IMR-90 (cell line): Measurements from ENCODE around the gene ZNF862. TPM values are rescaled to one million over a fixed set of nuclear protein-coding genes. Genes with fewer than 3 reads are reported as not detected.

Source experiments
- ATAC-seq: fragments of 200-7000 bp; cut with Tn5 transposase; 2 replicates; pipeline ENCODE4 v1.9.1; 2020; ENCODE audit warnings: low read depth, mild to moderate bottlenecking, moderate library complexity
- BruUV-seq: library from RNA; stranded (reverse); fragments of 400-500 nt; replicated peaks from 2 replicates; lab custom pipeline; 2021; lab: Mats Ljungman, UMichigan
- CTCF ChIA-PET: fragments of 300-600 bp; formaldehyde crosslinking; extraction: SDS; loops from one replicate; lab custom pipeline; 2021; ENCODE audit warnings: antibody characterized with exemption; lab: Yijun Ruan, JAX
- POLR2A ChIA-PET: fragments of 300-600 bp; sonication (Branson Sonifier 250); formaldehyde crosslinking; loops from one replicate; lab custom pipeline; 2022; ENCODE audit warnings: antibody characterized with exemption; ENCODE audit not compliant: unreplicated experiment; lab: Charles Lee
- DNase-seq: peaks from one replicate; pipeline ENCODE4 v3.0.0; 2013
- H2AFZ ChIP-seq: replicated peaks from 2 replicates; pipeline ENCODE3; 2013; ENCODE audit warnings: low read length, mild to moderate bottlenecking; ENCODE audit not compliant: poor library complexity
- H2AK5ac ChIP-seq: 2 replicates; pipeline ENCODE4 v1.6.1; 2013; ENCODE audit warnings: low read depth, low read length, inconsistent platforms
- H2AK9ac ChIP-seq: replicated peaks from 2 replicates; pipeline ENCODE3; 2013; ENCODE audit warnings: mild to moderate bottlenecking, low read depth, low read length, moderate library complexity; ENCODE audit not compliant: poor library complexity
- H2BK120ac ChIP-seq: 2 replicates; pipeline ENCODE4 v1.6.1; 2013; ENCODE audit warnings: low read depth, low read length, inconsistent platforms
- H2BK15ac ChIP-seq: 3 replicates; pipeline ENCODE4 v1.6.1; 2013; ENCODE audit warnings: low read depth, low read length, inconsistent platforms
- H2BK20ac ChIP-seq: 2 replicates; pipeline ENCODE4 v1.6.1; 2013; ENCODE audit warnings: low read depth, mild to moderate bottlenecking, inconsistent platforms, low read length, moderate library complexity
- H2BK5ac ChIP-seq: 2 replicates; pipeline ENCODE4 v1.6.1; 2013; ENCODE audit warnings: mild to moderate bottlenecking, low read depth, low read length, inconsistent platforms; ENCODE audit not compliant: poor library complexity, severe bottlenecking
- H3K14ac ChIP-seq: replicated peaks from 2 replicates; pipeline ENCODE4 v1.6.1; 2013; ENCODE audit warnings: low read depth, low read length, inconsistent platforms
- H3K18ac ChIP-seq: 2 replicates; pipeline ENCODE4 v1.6.1; 2013; ENCODE audit warnings: low read depth, low read length, control low read depth
- H3K23ac ChIP-seq: 2 replicates; pipeline ENCODE4 v1.6.1; 2013; ENCODE audit warnings: low read depth, low read length, inconsistent platforms
- H3K27ac ChIP-seq: 2 replicates; pipeline ENCODE4 v1.5.1; 2013; ENCODE audit warnings: mild to moderate bottlenecking, control low read depth, low read length; ENCODE audit not compliant: insufficient read depth
- H3K27me3 ChIP-seq: 2 replicates; pipeline ENCODE4 v1.6.1; 2013; ENCODE audit warnings: low read length; ENCODE audit not compliant: control insufficient read depth, insufficient read depth
- H3K36me3 ChIP-seq: 2 replicates; pipeline ENCODE4 v1.6.1; 2013; ENCODE audit warnings: low read length, mixed read lengths; ENCODE audit not compliant: control insufficient read depth, insufficient read depth
- H3K4ac ChIP-seq: 2 replicates; pipeline ENCODE4 v1.6.1; 2013; ENCODE audit warnings: low read depth, low read length, inconsistent platforms
- H3K4me1 ChIP-seq: 2 replicates; pipeline ENCODE4 v1.6.1; 2013; ENCODE audit warnings: low read length, mixed read lengths; ENCODE audit not compliant: control insufficient read depth, insufficient read depth
- H3K4me2 ChIP-seq: 2 replicates; pipeline ENCODE4 v1.6.1; 2013; ENCODE audit warnings: low read depth, mild to moderate bottlenecking, control low read depth, low read length, moderate library complexity
- H3K4me3 ChIP-seq: 2 replicates; pipeline ENCODE4 v1.5.1; 2013; ENCODE audit warnings: low read depth, mild to moderate bottlenecking, control low read depth, low read length, moderate library complexity; ENCODE audit not compliant: insufficient read depth
- H3K56ac ChIP-seq: 2 replicates; pipeline ENCODE4 v1.6.1; 2013; ENCODE audit warnings: low read length, inconsistent platforms; ENCODE audit not compliant: insufficient read depth; ENCODE audit errors: extremely low read depth
- H3K79me1 ChIP-seq, 2 experiments: 2 replicates each; pipeline ENCODE4 v1.6.1; 2013; ENCODE audit warnings: low read length in 2 of 2, inconsistent platforms in 1 of 2, low read depth in 1 of 2
- H3K9ac ChIP-seq: 2 replicates; pipeline ENCODE4 v1.6.1; 2013; ENCODE audit warnings: low read depth, low read length, control low read depth
- H3K9me1 ChIP-seq: 2 replicates; pipeline ENCODE4 v1.6.1; 2013; ENCODE audit warnings: low read length, inconsistent platforms; ENCODE audit not compliant: insufficient read depth
- H3K9me3 ChIP-seq: 2 replicates; pipeline ENCODE4 v1.6.1; 2013; ENCODE audit warnings: low read length; ENCODE audit not compliant: control insufficient read depth, insufficient read depth
- H4K20me1 ChIP-seq: 2 replicates; pipeline ENCODE4 v1.6.1; 2013; ENCODE audit warnings: low read length, inconsistent platforms; ENCODE audit not compliant: insufficient read depth
- H4K5ac ChIP-seq: 2 replicates; pipeline ENCODE4 v1.6.1; 2013; ENCODE audit warnings: mild to moderate bottlenecking, low read depth, low read length, control low read depth
- H4K8ac ChIP-seq, 2 experiments: 2 replicates each; pipeline ENCODE4 v1.6.1; 2013; ENCODE audit warnings: low read depth in 2 of 2, low read length in 2 of 2, control low read depth in 1 of 2, inconsistent platforms in 1 of 2
- H4K91ac ChIP-seq: 2 replicates; pipeline ENCODE4 v1.6.1; 2013; ENCODE audit warnings: low read depth, low read length, inconsistent platforms; ENCODE audit not compliant: insufficient read depth
- BHLHE40 ChIP-seq: fragments of 150-350 bp; IDR thresholded peaks from 2 replicates; pipeline ENCODE4 v1.6.1; 2016; ENCODE audit warnings: mild to moderate bottlenecking, low read depth, low read length
- CEBPB ChIP-seq: IDR thresholded peaks from 2 replicates; pipeline ENCODE4 v1.6.1; 2012; ENCODE audit warnings: low read depth, low read length, improper control_type of control experiment
- CHD1 ChIP-seq: IDR thresholded peaks from 2 replicates; pipeline ENCODE4 v1.6.1; 2012; ENCODE audit warnings: low read depth, low read length, improper control_type of control experiment
- ELK1 ChIP-seq: fragments of 150-350 bp; IDR thresholded peaks from 2 replicates; pipeline ENCODE4 v1.6.1; 2016; ENCODE audit warnings: low read depth, mild to moderate bottlenecking, low read length, moderate library complexity, borderline replicate concordance
- FOS ChIP-seq: fragments of 150-350 bp; IDR thresholded peaks from 2 replicates; pipeline ENCODE4 v1.6.1; 2016; ENCODE audit warnings: low read depth, low read length
- MAFK ChIP-seq: IDR thresholded peaks from 2 replicates; pipeline ENCODE4 v1.6.1; 2012; ENCODE audit warnings: low read depth, low read length, improper control_type of control experiment
- MAZ ChIP-seq: IDR thresholded peaks from 2 replicates; pipeline ENCODE4 v1.6.1; 2012; ENCODE audit warnings: low read depth, mild to moderate bottlenecking, low read length, improper control_type of control experiment, moderate library complexity, borderline replicate concordance
- MXI1 ChIP-seq: IDR thresholded peaks from 2 replicates; pipeline ENCODE4 v1.6.1; 2012; ENCODE audit warnings: low read depth, mild to moderate bottlenecking, low read length, moderate library complexity, borderline replicate concordance
- NFE2L2 ChIP-seq: fragments of 150-350 bp; IDR thresholded peaks from 2 replicates; pipeline ENCODE4 v1.6.1; 2016; ENCODE audit warnings: low read depth, mild to moderate bottlenecking, low read length
- POLR2A ChIP-seq: IDR thresholded peaks from 2 replicates; pipeline ENCODE4 v1.6.1; 2012; ENCODE audit warnings: mild to moderate bottlenecking, low read depth, low read length
- RAD21 ChIP-seq: IDR thresholded peaks from 2 replicates; pipeline ENCODE4 v1.6.1; 2012; ENCODE audit warnings: low read length, improper control_type of control experiment
- RCOR1 ChIP-seq: IDR thresholded peaks from 2 replicates; pipeline ENCODE4 v1.6.1; 2012; ENCODE audit warnings: mild to moderate bottlenecking, low read length, improper control_type of control experiment; ENCODE audit not compliant: insufficient replicate concordance
- RFX5 ChIP-seq: IDR thresholded peaks from 2 replicates; pipeline ENCODE4 v1.8.0; 2012; ENCODE audit warnings: low read depth, mild to moderate bottlenecking, low read length, moderate library complexity
- SMC3 ChIP-seq: fragments of 150-350 bp; IDR thresholded peaks from 2 replicates; pipeline ENCODE4 v1.6.1; 2016; ENCODE audit warnings: low read depth, mild to moderate bottlenecking, antibody characterized with exemption, low read length, moderate library complexity
- WGBS, 2 experiments: methylation state at CpG; one replicate each; pipeline versions ENCODE4 v1.1.5 to v1.1.7; 2013; ENCODE audit warnings: missing lambda C conversion rate in 2 of 2; ENCODE audit not compliant: insufficient read length in 1 of 2; ENCODE audit errors: extremely low coverage in 2 of 2; 5-methylcytosine and 5-hydroxymethylcytosine counted together
- dilution Hi-C: fragments of 300-500 bp; cut with HindIII; formaldehyde crosslinking; loops from one replicate; pipeline ENCODE4 v1.14.3; 2018; ENCODE audit warnings: low sequenced_read_pairs; ENCODE audit not compliant: unreplicated experiment
- in situ Hi-C: fragments of 300-500 bp; cut with MboI; formaldehyde crosslinking; loops from 3 replicates; pipeline ENCODE4 v1.14.3; 2019; ENCODE audit warnings: low sequenced_read_pairs, inconsistent platforms, mixed read lengths
- intact Hi-C: fragments of 100-400 bp; cut with micrococcal nuclease; formaldehyde crosslinking; loops from 2 replicates; pipeline ENCODE4 v1.10.0; 2022
- polyA plus RNA-seq, 3 experiments: library from polyadenylated mRNA; depleted of rRNA; stranded (reverse); fragments of >200 nt; gene quantifications; 2 replicates each; pipeline ENCODE4 v1.2.3, GENCODE V29; 2012; ENCODE audit warnings: low replicate concordance in 1 of 3
- total RNA-seq: library from RNA; depleted of rRNA; stranded (reverse); fragments of >200 nt; gene quantifications from 2 replicates; pipeline ENCODE4 v1.2.3, GENCODE V29; 2012
- TF ChIP-seq, protein P1 (sequence below): conservative IDR thresholded peaks from 2 replicates; pipeline ENCODE4 v1.5.1; 2012; ENCODE audit warnings: mild to moderate bottlenecking, low read depth, low read length, improper control_type of control experiment
- TF ChIP-seq, protein P2 (sequence below): fragments of 150-350 bp; IDR thresholded peaks from 2 replicates; pipeline ENCODE4 v1.6.1; 2017; ENCODE audit warnings: mild to moderate bottlenecking, antibody characterized with exemption, low read length, low read depth

Gene ZNF862
- total and polyA plus RNA-seq, 2 of the 4 experiments (the other 2 are of a cell fraction), result 5.9 to 10.8 TPM

DNA sequence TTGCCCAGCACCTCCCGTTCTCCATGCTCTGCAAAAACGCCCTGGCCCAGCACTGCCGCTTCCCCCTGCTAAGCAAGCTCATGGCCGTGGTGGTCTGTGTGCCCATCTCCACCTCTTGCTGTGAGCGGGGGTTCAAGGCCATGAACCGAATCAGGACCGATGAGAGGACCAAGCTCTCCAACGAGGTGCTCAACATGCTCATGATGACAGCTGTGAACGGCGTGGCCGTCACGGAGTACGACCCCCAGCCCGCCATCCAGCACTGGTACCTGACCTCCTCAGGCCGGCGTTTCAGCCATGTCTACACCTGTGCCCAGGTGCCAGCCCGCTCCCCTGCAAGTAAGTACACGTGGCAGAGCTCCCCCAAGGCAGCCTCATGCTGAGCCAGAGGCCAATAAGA lies 24.0 kb downstream of the ZNF862 start:
- Histone ChIP-seq H3K4me2 (no peak overlapping the region), H3K4me3 (no peak overlapping the region), H4K20me1 (no peaks in the 10 kb centered on the region), H4K8ac (no peak overlapping the region), H3K14ac (no peak overlapping the region), H2AK5ac (no peak overlapping the region), H2BK15ac (no peak overlapping the region), H2AK9ac (no peak overlapping the region), H2BK120ac (no peak overlapping the region), H3K27ac (no peak overlapping the region), H3K23ac (no peak overlapping the region), H3K4ac (no peak overlapping the region), H4K91ac (no peak overlapping the region), H3K27me3 (no peaks in the 10 kb centered on the region), H3K4me1 (peaks cover 3% of the 10 kb centered on the region), H3K56ac (no peak overlapping the region), H3K9me1 (peaks cover 9% of the 10 kb centered on the region; the same call in 1 of the 2 replicates), H2BK5ac (no peak overlapping the region), H3K9ac (no peak overlapping the region), H3K9me3 (no peaks in the 10 kb centered on the region), H3K79me1 (no peaks in the 10 kb centered on the region), H3K36me3 (peaks cover 48% of the 10 kb centered on the region), H3K18ac (no peak overlapping the region), H4K5ac (no peak overlapping the region), H2AFZ (no peak overlapping the region), H2BK20ac (no peak overlapping the region)
- 96% methylated on average over 8 of the region's 18 CpGs; no CpG with 5 or more reads in 1 of the 2 experiments for WGBS, 2 experiments
- intact Hi-C loops, result no loop called here
- ChIA-PET CTCF (no interaction called here), POLR2A (no interaction called here)
- dilution Hi-C loops, result no loop called here
- DNase-seq, result no peak
- no TSS peak for BruUV-seq
- in situ Hi-C loops, result loop anchor here (25.0 kb wide), 1 partner anchor 550 kb away; a partner anchor contains a TSS
- no peak for ATAC-seq
- no peak for TF ChIP-seq BHLHE40
- no peak for TF ChIP-seq RAD21
- TF ChIP-seq NFE2L2, result no peak
- no peak for TF ChIP-seq ELK1
- TF ChIP-seq MAZ, result no peak
- TF ChIP-seq POLR2A, result no peak
- TF ChIP-seq, protein P1, sequence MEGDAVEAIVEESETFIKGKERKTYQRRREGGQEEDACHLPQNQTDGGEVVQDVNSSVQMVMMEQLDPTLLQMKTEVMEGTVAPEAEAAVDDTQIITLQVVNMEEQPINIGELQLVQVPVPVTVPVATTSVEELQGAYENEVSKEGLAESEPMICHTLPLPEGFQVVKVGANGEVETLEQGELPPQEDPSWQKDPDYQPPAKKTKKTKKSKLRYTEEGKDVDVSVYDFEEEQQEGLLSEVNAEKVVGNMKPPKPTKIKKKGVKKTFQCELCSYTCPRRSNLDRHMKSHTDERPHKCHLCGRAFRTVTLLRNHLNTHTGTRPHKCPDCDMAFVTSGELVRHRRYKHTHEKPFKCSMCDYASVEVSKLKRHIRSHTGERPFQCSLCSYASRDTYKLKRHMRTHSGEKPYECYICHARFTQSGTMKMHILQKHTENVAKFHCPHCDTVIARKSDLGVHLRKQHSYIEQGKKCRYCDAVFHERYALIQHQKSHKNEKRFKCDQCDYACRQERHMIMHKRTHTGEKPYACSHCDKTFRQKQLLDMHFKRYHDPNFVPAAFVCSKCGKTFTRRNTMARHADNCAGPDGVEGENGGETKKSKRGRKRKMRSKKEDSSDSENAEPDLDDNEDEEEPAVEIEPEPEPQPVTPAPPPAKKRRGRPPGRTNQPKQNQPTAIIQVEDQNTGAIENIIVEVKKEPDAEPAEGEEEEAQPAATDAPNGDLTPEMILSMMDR, result no peak
- TF ChIP-seq, protein P2, sequence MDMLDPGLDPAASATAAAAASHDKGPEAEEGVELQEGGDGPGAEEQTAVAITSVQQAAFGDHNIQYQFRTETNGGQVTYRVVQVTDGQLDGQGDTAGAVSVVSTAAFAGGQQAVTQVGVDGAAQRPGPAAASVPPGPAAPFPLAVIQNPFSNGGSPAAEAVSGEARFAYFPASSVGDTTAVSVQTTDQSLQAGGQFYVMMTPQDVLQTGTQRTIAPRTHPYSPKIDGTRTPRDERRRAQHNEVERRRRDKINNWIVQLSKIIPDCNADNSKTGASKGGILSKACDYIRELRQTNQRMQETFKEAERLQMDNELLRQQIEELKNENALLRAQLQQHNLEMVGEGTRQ, result no peak
- TF ChIP-seq CEBPB, result no peak
- no peak for TF ChIP-seq RCOR1
- no peak for TF ChIP-seq RFX5
- TF ChIP-seq CHD1, result no peak
- TF ChIP-seq FOS, result no peak
- no peak for TF ChIP-seq SMC3
- TF ChIP-seq MAFK, result no peak
- TF ChIP-seq MXI1, result no peak
